H9 (cell line): ENCODE data around the gene JMJD7. TPM values are rescaled to one million over a fixed set of nuclear protein-coding genes. Genes with fewer than 3 reads are reported as not detected.
A peak's percentile ranks its signal among the peaks of the same experiment; 100 is the strongest.

ENCODE experiments used
- DNase-seq: peaks from one replicate; pipeline ENCODE4 v3.0.0-alpha.2; 2017
- H2AFZ ChIP-seq: one replicate; pipeline ENCODE4 v1.6.1; 2013; ENCODE audit warnings: mild to moderate bottlenecking, low read length, control low read depth, moderate library complexity
- H2AK5ac ChIP-seq: 2 replicates; pipeline ENCODE4 v1.6.1; 2013; ENCODE audit warnings: low read length, control low read depth, mixed read lengths; ENCODE audit not compliant: insufficient read length
- H2BK120ac ChIP-seq: one replicate; pipeline ENCODE4 v1.6.1; 2013; ENCODE audit warnings: low read depth, mild to moderate bottlenecking, low read length, control low read depth, inconsistent platforms; ENCODE audit not compliant: poor library complexity, severe bottlenecking
- H2BK12ac ChIP-seq: 2 replicates; pipeline ENCODE4 v1.6.1; 2013; ENCODE audit warnings: low read length, control low read depth, mixed read lengths, low read depth; ENCODE audit not compliant: insufficient read length
- H2BK15ac ChIP-seq: 2 replicates; pipeline ENCODE4 v1.6.1; 2013; ENCODE audit warnings: low read depth, low read length, control low read depth
- H2BK20ac ChIP-seq: one replicate; pipeline ENCODE4 v1.6.1; 2013; ENCODE audit warnings: low read depth, mild to moderate bottlenecking, low read length, control low read depth, inconsistent platforms; ENCODE audit not compliant: poor library complexity, severe bottlenecking
- H2BK5ac ChIP-seq: 2 replicates; pipeline ENCODE4 v1.6.1; 2013; ENCODE audit warnings: low read length, control low read depth, mixed read lengths; ENCODE audit not compliant: insufficient read length
- H3K14ac ChIP-seq: 2 replicates; pipeline ENCODE4 v1.6.1; 2013; ENCODE audit warnings: low read length, control low read depth; ENCODE audit not compliant: insufficient read depth
- H3K18ac ChIP-seq: 2 replicates; pipeline ENCODE4 v1.6.1; 2013; ENCODE audit warnings: low read depth, mild to moderate bottlenecking, mixed read lengths, low read length, control low read depth; ENCODE audit not compliant: insufficient read length
- H3K23ac ChIP-seq: 2 replicates; pipeline ENCODE4 v1.6.1; 2013; ENCODE audit warnings: low read length, control low read depth, mixed read lengths, low read depth; ENCODE audit not compliant: insufficient read length
- H3K23me2 ChIP-seq: 2 replicates; pipeline ENCODE4 v1.6.1; 2013; ENCODE audit warnings: low read depth, mild to moderate bottlenecking, mixed read lengths, low read length, control low read depth; ENCODE audit not compliant: insufficient read length, poor library complexity, severe bottlenecking
- H3K27ac ChIP-seq: 2 replicates; pipeline ENCODE4 v1.5.1; 2013; ENCODE audit warnings: low read length, control low read depth, mixed read lengths, low read depth; ENCODE audit not compliant: insufficient read length
- H3K27me3 ChIP-seq: 2 replicates; pipeline ENCODE4 v1.6.1; 2013; ENCODE audit warnings: low read length, control low read depth, inconsistent platforms; ENCODE audit not compliant: insufficient read depth
- H3K4ac ChIP-seq: 2 replicates; pipeline ENCODE4 v1.6.1; 2013; ENCODE audit warnings: low read depth, mild to moderate bottlenecking, control low read depth, inconsistent platforms, low read length, moderate library complexity
- H3K4me1 ChIP-seq: 2 replicates; pipeline ENCODE4 v1.6.1; 2013; ENCODE audit warnings: low read length, control low read depth, inconsistent platforms; ENCODE audit not compliant: insufficient read depth
- H3K4me2 ChIP-seq: 2 replicates; pipeline ENCODE4 v1.6.1; 2013; ENCODE audit warnings: low read length, control low read depth, mixed read lengths; ENCODE audit not compliant: insufficient read length, insufficient read depth
- H3K56ac ChIP-seq: 2 replicates; pipeline ENCODE4 v1.6.1; 2013; ENCODE audit warnings: low read depth, mild to moderate bottlenecking, mixed read lengths, low read length, control low read depth; ENCODE audit not compliant: insufficient read length
- H3K79me1 ChIP-seq: 2 replicates; pipeline ENCODE4 v1.6.1; 2013; ENCODE audit warnings: low read depth, mild to moderate bottlenecking, moderate library complexity, low read length, control low read depth, inconsistent platforms; ENCODE audit not compliant: insufficient read depth, poor library complexity, severe bottlenecking
- H3K79me2 ChIP-seq: 2 replicates; pipeline ENCODE4 v1.6.1; 2013; ENCODE audit warnings: low read length, control low read depth, inconsistent platforms; ENCODE audit not compliant: insufficient read depth
- H3K9ac ChIP-seq: 2 replicates; pipeline ENCODE4 v1.6.1; 2013; ENCODE audit warnings: low read length, control low read depth, mixed read lengths; ENCODE audit not compliant: insufficient read length; ENCODE audit errors: extremely low read depth
- H3K9me3 ChIP-seq: one replicate; pipeline ENCODE4 v1.6.1; 2013; ENCODE audit warnings: low read depth, low read length, inconsistent platforms; ENCODE audit not compliant: control insufficient read depth
- H3T11ph ChIP-seq: one replicate; pipeline ENCODE4 v1.6.1; 2013; ENCODE audit warnings: mild to moderate bottlenecking, low read length, control low read depth, inconsistent platforms
- H4K20me1 ChIP-seq: one replicate; pipeline ENCODE4 v1.6.1; 2013; ENCODE audit not compliant: control insufficient read depth, insufficient read length, insufficient read depth
- H4K5ac ChIP-seq: 2 replicates; pipeline ENCODE4 v1.6.1; 2013; ENCODE audit warnings: low read depth, mild to moderate bottlenecking, mixed read lengths, low read length, control low read depth; ENCODE audit not compliant: insufficient read length
- H4K8ac ChIP-seq: replicated peaks from 2 replicates; pipeline ENCODE4 v1.6.1; 2013; ENCODE audit warnings: low read length, control low read depth, mixed read lengths, low read depth; ENCODE audit not compliant: insufficient read length
- H4K91ac ChIP-seq: 2 replicates; pipeline ENCODE4 v1.6.1; 2013; ENCODE audit warnings: low read depth, mild to moderate bottlenecking, moderate library complexity, mixed read lengths, low read length, control low read depth; ENCODE audit not compliant: insufficient read length
- H3K27ac Mint-ChIP-seq, 3 experiments: 2 replicates in 2 of 3; 3 replicates in 1 of 3; pipeline ENCODE4 v1.8.0; 2020 to 2021; ENCODE audit warnings: mixed read lengths in 3 of 3, mild to moderate bottlenecking in 1 of 3, moderate library complexity in 1 of 3
- H3K27me3 Mint-ChIP-seq: 2 replicates; pipeline ENCODE4 v1.8.0; 2021; ENCODE audit warnings: low read depth, mild to moderate bottlenecking, moderate library complexity, mixed read lengths
- H3K36me3 Mint-ChIP-seq, 3 experiments: 2 replicates in 2 of 3; 3 replicates in 1 of 3; pipeline ENCODE4 v1.8.0; 2020 to 2021; ENCODE audit warnings: low read depth in 3 of 3, mixed read lengths in 3 of 3; ENCODE audit not compliant: insufficient read depth in 1 of 3
- H3K4me1 Mint-ChIP-seq, 2 experiments: 2 replicates each; pipeline ENCODE4 v1.8.0; 2020; ENCODE audit warnings: mixed read lengths in 2 of 2
- H3K4me3 Mint-ChIP-seq, 2 experiments: 2 replicates in 1 of 2; 3 replicates in 1 of 2; pipeline ENCODE4 v1.8.0; 2020 to 2021; ENCODE audit warnings: mild to moderate bottlenecking in 2 of 2, mixed read lengths in 2 of 2, moderate library complexity in 1 of 2
- H3K9me3 Mint-ChIP-seq, 2 experiments: 2 replicates in 1 of 2; 3 replicates in 1 of 2; pipeline ENCODE4 v1.8.0; 2020; ENCODE audit warnings: mild to moderate bottlenecking in 2 of 2, mixed read lengths in 2 of 2, moderate library complexity in 1 of 2
- WGBS: extraction: QIAGEN DNeasy Blood & Tissue Kit; methylation state at CpG from one replicate; pipeline ENCODE4 v1.1.7; 2013; ENCODE audit warnings: missing lambda C conversion rate, low lambda C conversion rate, mixed read lengths; ENCODE audit not compliant: insufficient read length; ENCODE audit errors: extremely low coverage; 5-methylcytosine and 5-hydroxymethylcytosine counted together
- total RNA-seq: library from RNA; stranded (reverse); gene quantifications from 2 replicates; pipeline ENCODE4 v1.2.1, GENCODE V29; 2021
- TF ChIP-seq, protein P1 (sequence below): fragments of 200-600 bp; sonication (generic); conservative IDR thresholded peaks from 3 replicates; pipeline ENCODE4 v1.8.0; 2021; ENCODE audit warnings: antibody characterized with exemption, mild to moderate bottlenecking

Gene JMJD7
- total RNA-seq, 1 experiment from 2014 or later, result 13.3 TPM

DNA sequence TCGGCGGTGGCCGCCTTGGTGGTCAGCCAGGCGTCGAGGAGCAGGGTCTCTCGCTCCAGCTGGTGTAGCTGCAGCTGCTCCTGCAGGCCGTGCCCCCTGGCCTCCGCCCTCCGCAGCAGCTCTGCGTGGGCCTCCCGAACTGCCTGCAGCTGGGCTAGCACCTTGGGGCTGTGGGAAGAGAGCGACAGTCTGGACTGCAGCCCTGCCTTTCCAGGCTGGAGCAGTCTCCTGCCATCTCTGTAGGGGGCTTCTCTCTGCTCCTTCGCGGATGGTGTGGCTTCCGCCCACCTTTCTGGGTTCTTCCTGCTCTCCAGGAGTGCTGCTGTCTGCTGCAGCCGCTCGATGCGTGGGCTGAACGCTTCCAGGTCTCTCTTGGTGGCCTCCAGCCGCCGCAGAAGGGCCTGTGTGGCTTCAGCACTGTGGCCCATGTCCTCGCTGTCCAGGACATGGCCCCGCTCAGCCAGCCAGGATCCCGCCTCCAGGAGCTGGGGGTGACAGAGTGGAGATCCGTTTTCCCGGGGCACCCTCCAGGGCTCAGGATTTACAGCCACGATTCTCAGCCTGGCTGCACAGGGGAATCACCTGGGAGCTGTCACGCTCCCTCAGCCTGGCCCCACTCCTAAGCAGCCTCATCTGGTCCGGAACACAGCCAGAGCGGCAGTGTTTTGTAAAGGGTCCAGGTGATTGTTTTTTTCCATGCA, 27.5 kb downstream of the JMJD7 start:
- H3K9me3 Mint-ChIP-seq, result no peaks in the 10 kb centered on the region
- peaks cover 8 to 16% of the 10 kb centered on the region in 2 experiments for H3K4me1 Mint-ChIP-seq
- H4K91ac ChIP-seq, result no peak overlapping the region
- H3K27ac ChIP-seq, result no peak overlapping the region
- H3K27me3 Mint-ChIP-seq, result peaks cover 3% of the 10 kb centered on the region; the same call in 1 of the 2 replicates
- no peak overlapping the region for H3K4me2 ChIP-seq
- WGBS, result no CpG with 5 or more reads among the region's 30 CpGs
- no peaks in the 10 kb centered on the region for H4K20me1 ChIP-seq
- no peak overlapping the region for H3K56ac ChIP-seq
- DNase-seq, result no peak
- no peak overlapping the region for H2AFZ ChIP-seq
- no peak overlapping the region for H2BK20ac ChIP-seq
- no peaks in the 10 kb centered on the region for H3K27me3 ChIP-seq
- no peak overlapping the region for H4K5ac ChIP-seq
- H3K23me2 ChIP-seq, result no peaks in the 10 kb centered on the region
- no peak overlapping the region for H2BK12ac ChIP-seq
- no peak overlapping the region for H4K8ac ChIP-seq
- H2BK5ac ChIP-seq, result no peak overlapping the region
- H3K4ac ChIP-seq, result no peak overlapping the region
- H3K18ac ChIP-seq, result no peak overlapping the region
- TF ChIP-seq, protein P1, sequence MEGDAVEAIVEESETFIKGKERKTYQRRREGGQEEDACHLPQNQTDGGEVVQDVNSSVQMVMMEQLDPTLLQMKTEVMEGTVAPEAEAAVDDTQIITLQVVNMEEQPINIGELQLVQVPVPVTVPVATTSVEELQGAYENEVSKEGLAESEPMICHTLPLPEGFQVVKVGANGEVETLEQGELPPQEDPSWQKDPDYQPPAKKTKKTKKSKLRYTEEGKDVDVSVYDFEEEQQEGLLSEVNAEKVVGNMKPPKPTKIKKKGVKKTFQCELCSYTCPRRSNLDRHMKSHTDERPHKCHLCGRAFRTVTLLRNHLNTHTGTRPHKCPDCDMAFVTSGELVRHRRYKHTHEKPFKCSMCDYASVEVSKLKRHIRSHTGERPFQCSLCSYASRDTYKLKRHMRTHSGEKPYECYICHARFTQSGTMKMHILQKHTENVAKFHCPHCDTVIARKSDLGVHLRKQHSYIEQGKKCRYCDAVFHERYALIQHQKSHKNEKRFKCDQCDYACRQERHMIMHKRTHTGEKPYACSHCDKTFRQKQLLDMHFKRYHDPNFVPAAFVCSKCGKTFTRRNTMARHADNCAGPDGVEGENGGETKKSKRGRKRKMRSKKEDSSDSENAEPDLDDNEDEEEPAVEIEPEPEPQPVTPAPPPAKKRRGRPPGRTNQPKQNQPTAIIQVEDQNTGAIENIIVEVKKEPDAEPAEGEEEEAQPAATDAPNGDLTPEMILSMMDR, result no peak
- H3K4me1 ChIP-seq, result no peaks in the 10 kb centered on the region
- H3T11ph ChIP-seq, result no peak overlapping the region
- no peak overlapping the region for H2AK5ac ChIP-seq
- H2BK120ac ChIP-seq, result no peak overlapping the region
- no peaks in the 10 kb centered on the region for H3K79me1 ChIP-seq
- no peak overlapping the region; the same call in 1 of the 2 replicates for H3K14ac ChIP-seq
- H2BK15ac ChIP-seq, result no peak overlapping the region
- H3K4me3 Mint-ChIP-seq, result no peak overlapping the region
- H3K36me3 Mint-ChIP-seq, result no peaks in the 10 kb centered on the region; a peak in 1 of 7 replicates
- H3K27ac Mint-ChIP-seq, result peak overlapping the region in 1 of 3 experiments; percentile 83; a peak in 2 of 7 replicates
- H3K23ac ChIP-seq, result no peak overlapping the region
- H3K9ac ChIP-seq, result no peak overlapping the region
- H3K79me2 ChIP-seq, result no peaks in the 10 kb centered on the region
- H3K9me3 ChIP-seq, result no peaks in the 10 kb centered on the region
